BLaER1 (cell line): Measurements from ENCODE around the gene FAM9C.

ENCODE experiments used
- H3K27ac ChIP-seq: shearing (Covaris generic); formaldehyde crosslinking; 2 replicates; pipeline ENCODE4 v1.8.1; 2022
- H3K27me3 ChIP-seq: shearing (Covaris generic); formaldehyde crosslinking; 2 replicates; pipeline ENCODE4 v1.8.1; 2022
- H3K36me3 ChIP-seq: shearing (Covaris generic); formaldehyde crosslinking; 2 replicates; pipeline ENCODE4 v1.8.1; 2022
- H3K4me1 ChIP-seq: shearing (Covaris generic); formaldehyde crosslinking; 2 replicates; pipeline ENCODE4 v1.8.1; 2022
- H3K4me2 ChIP-seq: shearing (Covaris generic); formaldehyde crosslinking; 2 replicates; pipeline ENCODE4 v1.8.1; 2022
- H3K4me3 ChIP-seq: shearing (Covaris generic); formaldehyde crosslinking; 2 replicates; pipeline ENCODE4 v1.8.1; 2022
- H3K9ac ChIP-seq: shearing (Covaris generic); formaldehyde crosslinking; 2 replicates; pipeline ENCODE4 v1.8.1; 2022
- H3K9me3 ChIP-seq: shearing (Covaris generic); formaldehyde crosslinking; 2 replicates; pipeline ENCODE4 v1.8.1; 2022
- H4K20me1 ChIP-seq: shearing (Covaris generic); formaldehyde crosslinking; 2 replicates; pipeline ENCODE4 v1.8.1; 2022
- Cebpa-rat ChIP-seq: shearing (Covaris generic); IDR thresholded peaks from 2 replicates; pipeline ENCODE4 v1.8.1; 2022

FAM9C gene

DNA sequence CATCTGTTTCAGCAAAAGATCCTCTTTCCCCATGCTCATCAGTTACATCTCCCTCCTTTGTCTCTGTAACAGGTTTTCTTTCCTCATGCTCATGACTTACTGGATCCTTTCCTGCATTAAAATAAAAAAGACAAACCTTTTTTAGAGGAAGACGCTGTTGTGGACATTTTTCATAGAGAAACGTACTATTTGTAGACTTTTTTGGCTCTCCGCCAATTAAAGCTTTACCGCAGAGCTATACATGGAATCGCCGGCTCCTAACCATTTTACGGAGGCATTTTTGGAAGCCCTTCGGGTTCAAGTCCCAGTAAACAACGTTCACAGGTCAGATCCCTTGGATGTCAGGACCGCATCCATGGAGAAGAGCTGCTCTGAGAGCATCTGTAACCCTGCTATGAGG lies 1.3 kb downstream of the FAM9C start:
- H3K27me3 ChIP-seq = no peaks in the 10 kb centered on the region
- peaks cover 17% of the 10 kb centered on the region for H3K9me3 ChIP-seq
- no peak overlapping the region for H3K4me2 ChIP-seq
- peaks cover 8% of the 10 kb centered on the region; the same call in 1 of the 2 replicates for H3K4me1 ChIP-seq
- H3K36me3 ChIP-seq = no peaks in the 10 kb centered on the region
- H3K9ac ChIP-seq = no peak overlapping the region
- no peak overlapping the region for H3K4me3 ChIP-seq
- H4K20me1 ChIP-seq = no peaks in the 10 kb centered on the region
- no peak for TF ChIP-seq Cebpa-rat
- H3K27ac ChIP-seq = no peak overlapping the region

DNA sequence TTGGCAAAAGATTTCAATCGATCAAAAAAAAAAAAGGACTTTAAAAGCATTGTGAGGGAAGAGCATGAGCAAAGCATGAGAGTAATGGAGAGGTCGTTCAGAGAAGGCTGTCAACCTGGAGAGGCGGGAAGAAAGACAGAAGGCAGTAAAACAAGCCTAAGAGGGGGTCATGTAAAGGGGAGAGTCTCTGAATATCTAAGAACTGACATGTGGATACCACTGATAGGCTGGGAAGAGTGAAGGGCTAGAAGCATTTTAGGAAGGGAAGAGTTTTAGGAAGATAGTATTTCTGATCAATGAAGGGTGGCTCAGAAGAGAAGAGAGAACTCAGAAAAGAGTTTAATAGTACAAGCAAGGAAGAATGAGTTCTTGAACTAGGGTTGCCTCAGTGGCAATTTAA lies 7.5 kb downstream of the FAM9C start:
- Histone ChIP-seq H3K9me3 (no peaks in the 10 kb centered on the region), H3K27ac (no peak overlapping the region), H3K4me3 (no peak overlapping the region), H3K36me3 (no peaks in the 10 kb centered on the region), H3K4me2 (no peak overlapping the region), H3K27me3 (no peaks in the 10 kb centered on the region), H3K9ac (no peak overlapping the region), H4K20me1 (no peaks in the 10 kb centered on the region), H3K4me1 (no peaks in the 10 kb centered on the region)
- TF ChIP-seq Cebpa-rat = no peak

DNA sequence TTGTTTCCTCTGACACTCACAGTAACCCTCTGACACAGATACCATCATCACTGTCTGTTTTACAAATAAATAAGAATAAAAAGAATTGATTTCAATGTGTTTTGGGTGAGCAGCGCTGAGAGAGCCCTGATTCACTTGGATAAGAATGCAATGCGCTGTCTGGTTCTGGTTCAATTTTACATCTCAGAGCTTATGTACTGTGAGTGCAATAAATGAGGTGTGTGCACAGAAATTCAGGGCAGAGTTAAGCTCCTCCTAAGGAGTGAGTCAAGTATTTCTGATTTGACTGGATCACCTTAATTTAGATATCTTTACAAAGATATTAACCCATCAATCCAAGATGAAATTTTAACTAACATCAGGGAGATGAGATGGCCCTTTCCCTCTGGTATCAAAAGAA lies 11.2 kb downstream of the FAM9C start:
- no peak overlapping the region for H3K9ac ChIP-seq
- TF ChIP-seq Cebpa-rat = no peak

DNA sequence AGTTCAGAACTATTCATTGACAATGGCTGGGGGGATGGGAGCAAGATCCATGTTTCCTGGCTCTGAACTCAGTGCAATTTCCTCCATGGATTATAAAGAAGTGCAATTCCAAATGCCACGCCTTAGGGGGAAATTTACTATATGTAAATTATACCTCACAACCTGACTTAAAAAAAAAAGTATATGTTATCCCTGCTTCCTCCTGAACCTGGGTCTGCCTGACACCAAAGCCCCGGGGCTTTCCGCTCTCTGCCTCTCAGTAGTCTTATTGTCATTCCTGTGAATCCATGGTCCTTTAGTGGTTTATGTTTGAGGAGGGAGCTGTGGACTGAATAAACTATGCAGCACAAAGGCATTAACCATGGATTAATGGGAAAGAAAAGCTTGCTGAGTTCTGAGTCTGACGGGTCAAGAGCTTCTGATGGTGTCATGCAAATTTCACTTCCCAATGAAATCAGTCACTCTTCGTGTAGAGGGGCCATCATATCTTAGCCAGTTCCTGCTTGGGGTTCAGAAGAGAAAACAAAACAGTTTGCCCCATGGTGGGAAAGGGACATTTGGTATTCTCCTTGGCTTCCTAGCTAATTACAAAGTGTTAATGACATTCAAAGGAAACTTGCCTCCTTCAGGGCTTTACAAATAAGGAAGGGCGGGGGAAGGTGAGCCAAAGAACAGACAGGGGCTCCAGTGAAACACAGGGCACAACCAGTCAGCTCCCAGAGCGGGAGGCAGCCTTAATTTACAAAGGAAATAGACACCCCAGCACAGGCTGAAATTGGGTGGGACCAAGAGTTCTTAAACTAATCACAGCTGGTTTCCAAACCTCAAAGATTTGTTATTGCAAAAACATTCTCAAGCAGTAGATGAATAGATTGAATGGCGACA lies 14.3 kb downstream of the FAM9C start:
- Histone ChIP-seq H3K27me3 (0 out of 2 replicates have a peak, but pooled peaks cover 6% of the 10 kb centered on the region), H3K9ac (no peak overlapping the region), H3K4me1 (peaks cover 16% of the 10 kb centered on the region; the same call in 1 of the 2 replicates), H3K36me3 (no peaks in the 10 kb centered on the region), H4K20me1 (no peaks in the 10 kb centered on the region), H3K4me2 (no peak overlapping the region), H3K27ac (no peak overlapping the region), H3K4me3 (no peak overlapping the region), H3K9me3 (no peaks in the 10 kb centered on the region)
- no peak for TF ChIP-seq Cebpa-rat

More for the DNA sequence above, 11.2 kb downstream of the FAM9C start:
- H3K4me1 ChIP-seq = no peaks in the 10 kb centered on the region
- H3K27me3 ChIP-seq = 0 out of 2 replicates have a peak, but pooled peaks cover 6% of the 10 kb centered on the region
- no peaks in the 10 kb centered on the region for H3K36me3 ChIP-seq
- no peaks in the 10 kb centered on the region for H3K9me3 ChIP-seq
- no peak overlapping the region for H3K27ac ChIP-seq
- H4K20me1 ChIP-seq = no peaks in the 10 kb centered on the region
- no peak overlapping the region for H3K4me3 ChIP-seq
- no peak overlapping the region for H3K4me2 ChIP-seq

DNA sequence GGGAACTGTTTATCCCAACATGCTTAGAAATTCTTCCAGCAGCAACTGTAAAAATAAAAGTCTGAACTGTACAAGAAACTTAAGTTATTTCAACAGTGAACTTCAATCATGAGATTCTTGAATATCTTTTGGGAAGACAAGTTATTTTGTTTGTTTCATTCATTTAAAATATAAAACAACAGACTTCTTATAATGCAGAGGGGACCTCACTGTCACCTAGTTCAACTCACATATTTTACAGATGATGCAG lies 14.9 kb downstream of the FAM9C start:
- Histone ChIP-seq H3K4me3 (no peak overlapping the region), H3K4me2 (no peak overlapping the region), H3K9ac (no peak overlapping the region), H3K9me3 (no peaks in the 10 kb centered on the region), H3K27ac (no peak overlapping the region), H3K36me3 (no peaks in the 10 kb centered on the region), H3K27me3 (0 out of 2 replicates have a peak, but pooled peaks cover 6% of the 10 kb centered on the region), H3K4me1 (peaks cover 20% of the 10 kb centered on the region; the same call in 1 of the 2 replicates), H4K20me1 (no peaks in the 10 kb centered on the region)
- no peak for TF ChIP-seq Cebpa-rat

DNA sequence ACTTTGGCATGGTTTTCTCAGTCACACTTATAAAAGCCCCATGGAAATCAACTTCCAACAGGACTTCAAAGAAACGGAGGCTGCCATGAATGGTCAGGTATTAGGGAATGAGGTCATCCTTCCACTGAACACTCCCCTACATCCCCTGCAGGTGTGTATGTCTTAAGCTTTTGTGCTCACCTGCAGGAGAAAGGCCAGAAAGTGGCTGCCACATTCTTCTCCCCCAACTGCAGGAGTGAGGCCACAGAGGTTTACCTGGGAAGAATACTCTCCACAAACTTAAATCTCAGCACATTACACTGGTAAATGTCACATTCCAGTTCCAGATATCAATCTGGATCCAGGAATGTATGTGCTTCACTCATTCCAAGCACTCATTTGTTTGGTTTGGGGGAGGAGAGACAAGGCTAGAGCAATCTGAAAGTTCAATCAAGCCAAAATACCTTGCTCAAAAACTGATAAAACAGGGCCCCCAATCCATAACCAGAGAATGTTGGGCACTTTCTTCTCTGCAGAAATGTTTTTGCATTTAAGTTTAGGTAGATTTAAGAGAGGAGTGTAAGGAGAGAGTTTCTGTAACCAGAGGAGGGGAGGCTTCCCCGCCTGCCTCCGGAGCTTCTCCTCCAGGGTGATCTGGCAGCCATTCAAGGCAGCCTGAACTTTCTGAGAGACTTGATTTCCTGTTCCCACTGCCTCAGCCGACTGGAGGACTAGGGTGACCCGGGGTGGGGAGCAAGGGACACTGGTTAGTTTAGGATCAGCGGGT lies 15.4 kb downstream of the FAM9C start:
- H3K27me3 ChIP-seq = 0 out of 2 replicates have a peak, but pooled peaks cover 6% of the 10 kb centered on the region
- H3K4me1 ChIP-seq = peaks cover 20% of the 10 kb centered on the region; the same call in 1 of the 2 replicates
- no peak for TF ChIP-seq Cebpa-rat
- H3K9me3 ChIP-seq = no peaks in the 10 kb centered on the region
- H3K9ac ChIP-seq = no peak overlapping the region
- H3K4me2 ChIP-seq = no peak overlapping the region
- no peak overlapping the region for H3K4me3 ChIP-seq
- no peaks in the 10 kb centered on the region for H3K36me3 ChIP-seq
- H3K27ac ChIP-seq = no peak overlapping the region
- no peaks in the 10 kb centered on the region for H4K20me1 ChIP-seq

DNA sequence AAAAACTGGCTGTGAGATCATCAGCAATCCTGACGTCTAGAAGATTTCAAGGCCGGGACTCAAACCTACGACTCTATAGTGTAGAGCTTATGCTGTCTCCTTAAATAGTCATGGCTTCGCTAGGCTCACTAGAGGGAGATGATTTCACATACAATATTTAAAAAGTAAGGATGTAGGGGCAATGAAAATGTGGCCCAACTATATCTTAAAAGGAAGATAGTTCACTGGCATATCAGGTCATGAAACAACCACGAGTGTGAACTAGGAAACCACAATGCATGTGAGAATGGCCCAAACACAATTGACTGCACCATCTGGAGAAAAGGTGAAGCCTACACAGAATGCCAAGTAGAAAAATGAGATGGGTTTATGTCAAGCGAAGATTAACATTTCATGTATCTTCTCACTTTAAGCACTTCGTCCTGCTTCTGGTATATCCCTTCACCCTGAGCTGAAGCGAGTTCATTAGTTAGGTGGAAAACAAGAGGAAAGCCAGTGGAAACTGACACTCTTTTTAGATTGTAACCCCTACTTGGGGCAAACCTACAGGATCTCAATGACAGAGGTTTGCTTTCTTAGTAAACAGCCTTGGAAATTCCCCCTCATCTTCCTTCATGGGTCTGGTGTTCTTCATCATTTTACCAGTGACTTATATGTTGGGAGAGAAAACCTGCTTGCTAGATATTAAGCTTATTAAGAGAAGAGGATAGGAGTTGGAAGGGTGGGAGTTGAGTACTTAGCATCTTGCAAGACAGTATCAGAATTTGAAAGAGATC lies 17.4 kb downstream of the FAM9C start:
- no peak overlapping the region for H3K4me3 ChIP-seq
- H3K4me2 ChIP-seq = no peak overlapping the region
- 0 out of 2 replicates have a peak, but pooled peaks cover 6% of the 10 kb centered on the region for H3K27me3 ChIP-seq
- no peaks in the 10 kb centered on the region for H3K9me3 ChIP-seq
- H3K4me1 ChIP-seq = peaks cover 20% of the 10 kb centered on the region; the same call in 1 of the 2 replicates
- H3K36me3 ChIP-seq = no peaks in the 10 kb centered on the region
- H4K20me1 ChIP-seq = no peaks in the 10 kb centered on the region
- no peak overlapping the region for H3K27ac ChIP-seq
- no peak for TF ChIP-seq Cebpa-rat
- no peak overlapping the region for H3K9ac ChIP-seq

DNA sequence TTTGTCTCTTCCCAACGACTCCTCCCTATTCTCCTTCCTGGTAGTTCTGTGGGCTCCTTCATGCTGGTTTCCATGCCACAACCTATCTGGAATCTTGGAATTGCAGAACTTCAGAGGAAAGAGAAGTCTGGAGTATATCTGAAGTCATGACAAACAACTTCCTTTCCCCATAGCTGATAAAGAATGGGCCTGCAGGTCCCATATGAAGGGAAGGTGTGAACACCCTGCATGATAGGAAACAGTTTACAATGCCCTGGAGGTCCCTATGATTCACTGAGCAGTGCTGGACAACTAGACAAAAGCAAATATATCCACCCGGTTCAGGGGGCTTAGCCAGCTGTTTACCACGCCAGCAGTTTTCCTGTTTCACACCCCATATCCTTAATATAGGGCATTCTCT lies 19.4 kb downstream of the FAM9C start:
- 0 out of 2 replicates have a peak, but pooled peaks cover 6% of the 10 kb centered on the region for H3K27me3 ChIP-seq
- no peaks in the 10 kb centered on the region for H3K36me3 ChIP-seq
- TF ChIP-seq Cebpa-rat = no peak
- no peaks in the 10 kb centered on the region for H3K9me3 ChIP-seq
- no peaks in the 10 kb centered on the region for H4K20me1 ChIP-seq
- peaks cover 20% of the 10 kb centered on the region; the same call in 1 of the 2 replicates for H3K4me1 ChIP-seq
- no peak overlapping the region for H3K4me3 ChIP-seq
- no peak overlapping the region for H3K27ac ChIP-seq
- no peak overlapping the region for H3K4me2 ChIP-seq
- H3K9ac ChIP-seq = no peak overlapping the region

DNA sequence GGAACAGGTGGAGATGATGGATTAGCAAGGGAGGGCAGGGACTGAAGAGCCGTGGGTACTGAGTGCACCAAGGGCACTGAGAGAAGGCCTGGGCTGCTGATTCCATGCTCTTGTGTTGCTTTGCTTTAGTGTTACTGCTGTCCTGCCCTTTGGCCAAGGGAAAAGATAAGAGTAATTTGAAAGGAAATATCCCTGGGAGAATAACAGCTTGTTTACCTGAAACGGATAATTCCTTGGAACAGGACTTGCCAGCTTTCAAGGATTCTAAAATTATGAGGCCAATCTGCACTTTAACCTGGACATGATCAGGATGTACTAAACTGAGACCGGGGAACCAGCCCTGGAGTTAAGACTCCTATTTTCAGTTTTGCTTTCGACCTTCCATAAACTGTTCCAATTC lies 20.4 kb downstream of the FAM9C start:
- H3K4me2 ChIP-seq = no peak overlapping the region
- no peaks in the 10 kb centered on the region for H3K36me3 ChIP-seq
- H3K9ac ChIP-seq = no peak overlapping the region
- H3K9me3 ChIP-seq = no peaks in the 10 kb centered on the region
- 0 out of 2 replicates have a peak, but pooled peaks cover 2% of the 10 kb centered on the region for H3K27me3 ChIP-seq
- H3K4me1 ChIP-seq = peaks cover 20% of the 10 kb centered on the region; the same call in 1 of the 2 replicates
- no peak for TF ChIP-seq Cebpa-rat
- H4K20me1 ChIP-seq = no peaks in the 10 kb centered on the region
- no peak overlapping the region for H3K4me3 ChIP-seq
- no peak overlapping the region for H3K27ac ChIP-seq
